Measurements from ENCODE around the gene MAMDC4. TPM values are rescaled to one million over a fixed set of nuclear protein-coding genes. Genes with fewer than 3 reads are reported as not detected.

Gene MAMDC4
- polyA plus RNA-seq, 3 donors, result 0.07 to 5.2 TPM; not detected in 1

- 92% methylated on average over 23 of the region's 29 CpGs for WGBS (ENCODE audit: insufficient coverage)
- no peaks in the 10 kb centered on the region for H3K27me3 ChIP-seq (ENCODE audit: control insufficient read depth in 2 of 2, insufficient read depth in 2 of 2, low read length in 2 of 2)
- peak in 1 of 3 donors; percentile 3 for DNase-seq
- H3K4me3 ChIP-seq (replicated peaks in 1 of 3; ENCODE audit: low read depth in 2 of 3, low read length in 3 of 3), result no peak overlapping the region
- no peak overlapping the region for H3K4me3 Mint-ChIP-seq
- H3K9me3 ChIP-seq (replicated peaks in 1 of 2; ENCODE audit: control insufficient read depth in 1 of 2, insufficient read depth in 1 of 2, low read length in 2 of 2), result no peaks in the 10 kb centered on the region
- no peaks in the 10 kb centered on the region for H3K79me2 ChIP-seq (ENCODE audit: insufficient read depth, low read length)
- intact Hi-C loops (cut with micrococcal nuclease), result no loop called here
- no peak overlapping the region for H3K27ac Mint-ChIP-seq
- H3K27ac ChIP-seq (ENCODE audit: low read depth in 1 of 2, low read length in 2 of 2), result no peak overlapping the region
- H3K36me3 Mint-ChIP-seq, result peaks cover 18 to 22% of the 10 kb centered on the region in 2 donors
- H2AFZ ChIP-seq (ENCODE audit: insufficient read depth, low read depth, low read length, poor library complexity, severe bottlenecking), result no peak overlapping the region
- H3K4me1 ChIP-seq (ENCODE audit: control insufficient read depth in 1 of 2, insufficient read depth in 2 of 2, low read length in 2 of 2), result no peaks in the 10 kb centered on the region
- no peaks in the 10 kb centered on the region for H3K4me1 Mint-ChIP-seq
- no peak overlapping the region for H3K4me2 ChIP-seq (replicated peaks; ENCODE audit: extremely low read depth, low read length, poor library complexity, severe bottlenecking)
- peaks cover 22 to 24% of the 10 kb centered on the region in 2 donors for H3K36me3 ChIP-seq (replicated peaks in 1 of 2; ENCODE audit: control insufficient read depth in 1 of 2, insufficient read depth in 2 of 2, low read length in 2 of 2)
- no peak overlapping the region for H3K9ac ChIP-seq (ENCODE audit: insufficient read depth, low read length, poor library complexity, severe bottlenecking)
- no peak for TF ChIP-seq CTCF (IDR thresholded peaks at IDR 0.05)
- H4K20me1 ChIP-seq (ENCODE audit: insufficient read depth, low read length), result peaks cover 28% of the 10 kb centered on the region
- H3K9me3 Mint-ChIP-seq, result no peaks in the 10 kb centered on the region
- H3K27me3 Mint-ChIP-seq (ENCODE audit: low read depth in 3 of 3), result no peaks in the 10 kb centered on the region
Measured at GRCh38 chr9:136857581-136858412, 5.7 kb downstream of the MAMDC4 start.

GRCh38 chr9:136858452-136858843 lies 6.3 kb downstream of the MAMDC4 start:
- Histone ChIP-seq H3K9ac (ENCODE audit: insufficient read depth, low read length, poor library complexity, severe bottlenecking) (no peak overlapping the region), H3K27ac (ENCODE audit: low read depth in 1 of 2, low read length in 2 of 2) (no peak overlapping the region), H3K27me3 (ENCODE audit: control insufficient read depth in 2 of 2, insufficient read depth in 2 of 2, low read length in 2 of 2) (no peaks in the 10 kb centered on the region), H3K4me1 (ENCODE audit: control insufficient read depth in 1 of 2, insufficient read depth in 2 of 2, low read length in 2 of 2) (no peaks in the 10 kb centered on the region), H2AFZ (ENCODE audit: insufficient read depth, low read depth, low read length, poor library complexity, severe bottlenecking) (no peak overlapping the region), H4K20me1 (ENCODE audit: insufficient read depth, low read length) (peaks cover 31% of the 10 kb centered on the region), H3K36me3 (replicated peaks in 1 of 2; ENCODE audit: control insufficient read depth in 1 of 2, insufficient read depth in 2 of 2, low read length in 2 of 2) (peaks cover 28 to 31% of the 10 kb centered on the region in 2 donors), H3K4me3 (replicated peaks in 1 of 3; ENCODE audit: low read depth in 2 of 3, low read length in 3 of 3) (no peak overlapping the region), H3K4me2 (replicated peaks; ENCODE audit: extremely low read depth, low read length, poor library complexity, severe bottlenecking) (no peak overlapping the region), H3K9me3 (replicated peaks in 1 of 2; ENCODE audit: control insufficient read depth in 1 of 2, insufficient read depth in 1 of 2, low read length in 2 of 2) (no peaks in the 10 kb centered on the region), H3K79me2 (ENCODE audit: insufficient read depth, low read length) (peaks cover under 1% of the 10 kb centered on the region)
- no peak for DNase-seq
- H3K4me3 Mint-ChIP-seq, result no peak overlapping the region
- peaks cover 24 to 29% of the 10 kb centered on the region in 2 donors for H3K36me3 Mint-ChIP-seq
- no peak for TF ChIP-seq CTCF (IDR thresholded peaks at IDR 0.05)
- H3K9me3 Mint-ChIP-seq, result no peaks in the 10 kb centered on the region
- no peak overlapping the region for H3K27ac Mint-ChIP-seq
- H3K27me3 Mint-ChIP-seq (ENCODE audit: low read depth in 3 of 3), result no peaks in the 10 kb centered on the region
- no peaks in the 10 kb centered on the region for H3K4me1 Mint-ChIP-seq
- intact Hi-C loops (cut with micrococcal nuclease), result no loop called here
- 99% methylated on average over 13 of the region's 15 CpGs for WGBS (ENCODE audit: insufficient coverage)

Data from CD14-positive monocyte (primary cell).